HG03280 (cell line): ENCODE results near the gene C1orf167.

Source experiments
- ATAC-seq: cut with Tn5 transposase; IDR thresholded peaks from one replicate; pipeline ENCODE4 v1.9.1; 2021; ENCODE audit warnings: mild to moderate bottlenecking, moderate library complexity; ENCODE audit not compliant: unreplicated experiment

C1orf167 gene

GRCh38 chr1:11761988-11762406 lies at the start of gene C1orf167:
Gene C1orf167 (plus strand): TSS chr1:11762193. CDS start chr1:11764401, 2,208 bp downstream.
- ATAC-seq = no peak

- no peak for ATAC-seq
Observed at GRCh38 chr1:11712285-11712684, 49.7 kb upstream of the C1orf167 start.

- no peak for ATAC-seq
Observed at GRCh38 chr1:11713095-11713494, 48.9 kb upstream of the C1orf167 start.

GRCh38 chr1:11714831-11715575 lies 47.0 kb upstream of the C1orf167 start:
- no peak for ATAC-seq

- ATAC-seq = peak; percentile 49
Observed at GRCh38 chr1:11719313-11720032, 42.5 kb upstream of the C1orf167 start.

- no peak for ATAC-seq
Observed at GRCh38 chr1:11720033-11720376, 42.0 kb upstream of the C1orf167 start.

- ATAC-seq = no peak
Observed at GRCh38 chr1:11720525-11720924, 41.5 kb upstream of the C1orf167 start.

- ATAC-seq = no peak
Observed at GRCh38 chr1:11721311-11721710, 40.7 kb upstream of the C1orf167 start.

GRCh38 chr1:11722538-11722937 lies 39.5 kb upstream of the C1orf167 start:
- ATAC-seq = no peak

GRCh38 chr1:11725616-11726015 lies 36.4 kb upstream of the C1orf167 start:
- no peak for ATAC-seq

- ATAC-seq = no peak
Observed at GRCh38 chr1:11727119-11727518, 34.9 kb upstream of the C1orf167 start.

GRCh38 chr1:11728126-11728806 lies 33.7 kb upstream of the C1orf167 start:
- no peak for ATAC-seq

GRCh38 chr1:11729155-11729497 lies 32.9 kb upstream of the C1orf167 start:
- no peak for ATAC-seq

- ATAC-seq = no peak
Observed at GRCh38 chr1:11729498-11730428, 32.2 kb upstream of the C1orf167 start.

- no peak for ATAC-seq
Observed at GRCh38 chr1:11730429-11730891, 31.5 kb upstream of the C1orf167 start.

GRCh38 chr1:11731691-11732283 lies 30.2 kb upstream of the C1orf167 start:
- no peak for ATAC-seq

GRCh38 chr1:11733306-11733705 lies 28.7 kb upstream of the C1orf167 start:
- ATAC-seq = no peak

- no peak for ATAC-seq
Observed at GRCh38 chr1:11735531-11735853, 26.5 kb upstream of the C1orf167 start.

- peak; percentile 74 for ATAC-seq
Observed at GRCh38 chr1:11735854-11736745, 25.9 kb upstream of the C1orf167 start, which contains the start of gene AGTRAP. Gene AGTRAP (plus strand): TSS chr1:11736136. CDS start chr1:11736209, 73 bp downstream.
